ENCODE measurements around the gene RPL9. TPM values are rescaled to one million over a fixed set of nuclear protein-coding genes. Genes with fewer than 3 reads are reported as not detected.
"Not testable (repeated sequence)": the region's sequence is repeated elsewhere in the genome, so short reads cannot be mapped to it uniquely, and the experiment has no call there.

The RPL9 gene
- polyA plus RNA-seq, 1 donor from 2014 or later = 2,424 TPM

- H3K4me1 Mint-ChIP-seq = no peaks in the 10 kb centered on the region
- no peak overlapping the region for H3K27ac Mint-ChIP-seq
- no peak overlapping the region for H3K4me3 Mint-ChIP-seq
- no peaks in the 10 kb centered on the region for H3K27me3 Mint-ChIP-seq
- peaks cover 0 to 7% (median 6%) of the 10 kb centered on the region in 3 donors for H3K9me3 Mint-ChIP-seq
- no peaks in the 10 kb centered on the region for H3K36me3 Mint-ChIP-seq
These were observed 21.5 kb upstream of the RPL9 start for GRCh38 chr4:39480251-39480650.

GRCh38 chr4:39476187-39476895, 17.6 kb upstream of the RPL9 start:
- Mint-ChIP-seq H3K4me1 (no peaks in the 10 kb centered on the region), H3K4me3 (no peak overlapping the region), H3K27ac (no peak overlapping the region), H3K9me3 (no peaks in the 10 kb centered on the region), H3K36me3 (peaks cover 1% of the 10 kb centered on the region), H3K27me3 (no peaks in the 10 kb centered on the region)

DNA sequence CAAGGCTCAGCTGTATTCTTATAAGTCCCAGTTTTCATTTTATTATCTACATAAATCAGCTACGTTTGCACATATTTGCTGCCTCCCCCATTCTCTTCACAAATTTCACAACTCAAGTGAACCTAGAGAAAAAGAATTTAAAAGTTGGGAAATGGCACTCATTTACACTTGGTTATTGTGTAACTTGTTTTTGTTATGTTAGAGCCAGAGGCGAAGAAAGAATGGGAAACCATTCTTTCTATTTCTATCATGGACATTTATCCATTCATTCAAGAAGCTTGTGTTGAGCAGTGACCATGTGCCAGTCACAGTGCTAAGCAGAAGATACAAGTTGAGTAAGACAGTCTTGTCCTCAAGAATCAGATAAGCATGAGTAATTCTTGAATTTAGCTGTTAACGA, 13.7 kb upstream of the RPL9 start:
- no peak overlapping the region for H3K4me3 Mint-ChIP-seq
- no peak overlapping the region for H3K27ac Mint-ChIP-seq
- H3K27me3 Mint-ChIP-seq = no peaks in the 10 kb centered on the region
- peaks cover 1% of the 10 kb centered on the region for H3K36me3 Mint-ChIP-seq
- no peaks in the 10 kb centered on the region for H3K9me3 Mint-ChIP-seq
- H3K4me1 Mint-ChIP-seq = peaks cover 6 to 8% (median 7%) of the 10 kb centered on the region in 3 donors

GRCh38 chr4:39470402-39470801, 11.7 kb upstream of the RPL9 start:
- H3K27me3 Mint-ChIP-seq = no peaks in the 10 kb centered on the region
- H3K9me3 Mint-ChIP-seq = no peaks in the 10 kb centered on the region
- H3K4me1 Mint-ChIP-seq = peaks cover 6 to 8% (median 7%) of the 10 kb centered on the region in 3 donors
- peaks cover 1% of the 10 kb centered on the region for H3K36me3 Mint-ChIP-seq
- H3K4me3 Mint-ChIP-seq = no peak overlapping the region
- peak overlapping the region in 1 of 3 donors; percentile 49 for H3K27ac Mint-ChIP-seq

GRCh38 chr4:39469429-39470077, 10.8 kb upstream of the RPL9 start:
- Mint-ChIP-seq H3K27me3 (no peaks in the 10 kb centered on the region), H3K4me3 (peak overlapping the region in 3 of 4 donors; percentile 57 to 80 (median 79)), H3K36me3 (peaks cover 1% of the 10 kb centered on the region), H3K4me1 (peaks cover 6 to 8% (median 7%) of the 10 kb centered on the region in 3 donors), H3K9me3 (no peaks in the 10 kb centered on the region), H3K27ac (peak overlapping the region; percentile 49 to 89 (median 51))

DNA sequence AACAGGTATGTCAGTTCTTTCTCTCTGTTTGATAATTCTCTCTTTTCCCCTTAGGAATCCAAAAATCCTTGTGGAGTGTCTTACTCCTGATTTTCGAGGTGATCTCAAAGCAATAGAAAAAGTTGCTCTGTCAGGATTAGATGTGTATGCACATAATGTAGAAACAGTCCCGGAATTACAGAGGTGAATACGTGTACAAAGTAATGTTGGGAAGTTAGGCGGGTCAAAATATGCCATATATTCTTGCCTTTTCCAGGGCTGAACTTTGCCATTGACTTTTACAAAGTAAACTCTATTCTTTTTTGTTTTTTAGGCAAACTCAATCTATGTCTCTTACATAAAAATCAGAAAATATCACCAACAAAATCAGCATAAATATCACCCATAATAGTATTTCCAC, 8.7 kb upstream of the RPL9 start:
- Mint-ChIP-seq H3K27me3 (no peaks in the 10 kb centered on the region), H3K4me3 (no peak overlapping the region), H3K4me1 (peaks cover 6 to 8% (median 7%) of the 10 kb centered on the region in 3 donors), H3K27ac (no peak overlapping the region), H3K36me3 (peaks cover 1% of the 10 kb centered on the region), H3K9me3 (no peaks in the 10 kb centered on the region)

GRCh38 chr4:39466747-39467146, 8.0 kb upstream of the RPL9 start:
- H3K27me3 Mint-ChIP-seq = no peaks in the 10 kb centered on the region
- no peak overlapping the region for H3K4me3 Mint-ChIP-seq
- H3K4me1 Mint-ChIP-seq = peaks cover 6 to 8% (median 7%) of the 10 kb centered on the region in 3 donors
- peaks cover under 1% of the 10 kb centered on the region for H3K36me3 Mint-ChIP-seq
- H3K27ac Mint-ChIP-seq = no peak overlapping the region
- no peaks in the 10 kb centered on the region for H3K9me3 Mint-ChIP-seq

- peak overlapping the region in 1 of 4 donors; percentile 45 for H3K4me3 Mint-ChIP-seq
- H3K27me3 Mint-ChIP-seq = no peaks in the 10 kb centered on the region
- peaks cover 7 to 14% (median 9%) of the 10 kb centered on the region in 3 donors for H3K4me1 Mint-ChIP-seq
- H3K36me3 Mint-ChIP-seq = peaks cover 2% of the 10 kb centered on the region
- no peaks in the 10 kb centered on the region for H3K9me3 Mint-ChIP-seq
- peak overlapping the region in 1 of 3 donors; percentile 25 for H3K27ac Mint-ChIP-seq
These were observed 6.3 kb upstream of the RPL9 start for GRCh38 chr4:39464886-39465501.

DNA sequence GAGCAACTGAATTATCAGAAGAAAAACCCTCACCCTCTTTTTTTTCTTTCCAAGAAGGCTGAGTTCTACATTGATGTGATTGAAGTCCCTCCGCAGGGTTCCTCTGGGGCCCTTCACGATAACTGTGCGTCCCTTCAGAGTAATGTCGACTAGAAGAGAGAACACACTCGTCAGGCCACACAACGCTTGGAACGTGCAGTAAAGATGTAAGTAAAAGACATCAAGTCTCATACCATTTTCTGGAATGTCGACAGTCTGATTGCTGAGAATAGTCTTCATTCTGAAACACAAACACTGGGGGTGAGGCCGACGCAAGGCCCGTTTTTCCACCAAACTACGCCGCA, 589 bp downstream of the RPL9 start:
- Mint-ChIP-seq H3K4me3 (peak overlapping the region; percentile 82 to 99 (median 96)), H3K4me1 (peaks cover 23% of the 10 kb centered on the region in 3 donors), H3K27ac (peak overlapping the region; percentile 85 to 99 (median 98))
- not testable (repeated sequence) for H3K9me3 Mint-ChIP-seq, H3K36me3 Mint-ChIP-seq, H3K27me3 Mint-ChIP-seq

- peak overlapping the region; percentile 82 to 99 (median 96) for H3K4me3 Mint-ChIP-seq
- peak overlapping the region; percentile 85 to 99 (median 98) for H3K27ac Mint-ChIP-seq
- peaks cover 4% of the 10 kb centered on the region for H3K36me3 Mint-ChIP-seq
- H3K27me3 Mint-ChIP-seq = no peaks in the 10 kb centered on the region
- H3K4me1 Mint-ChIP-seq = peaks cover 23% of the 10 kb centered on the region in 3 donors
- H3K9me3 Mint-ChIP-seq = no peaks in the 10 kb centered on the region
These were observed 1.6 kb downstream of the RPL9 start for GRCh38 chr4:39456946-39457763.

GRCh38 chr4:39455486-39455885, 3.2 kb downstream of the RPL9 start:
- H3K4me1 Mint-ChIP-seq = peaks cover 17 to 23% (median 21%) of the 10 kb centered on the region in 3 donors
- no peaks in the 10 kb centered on the region for H3K27me3 Mint-ChIP-seq
- H3K36me3 Mint-ChIP-seq = peaks cover 2% of the 10 kb centered on the region
- H3K4me3 Mint-ChIP-seq = peak overlapping the region in 1 of 4 donors; percentile 23
- H3K27ac Mint-ChIP-seq = no peak overlapping the region
- no peaks in the 10 kb centered on the region for H3K9me3 Mint-ChIP-seq

- Mint-ChIP-seq H3K9me3 (no peaks in the 10 kb centered on the region), H3K27ac (peak overlapping the region in 1 of 3 donors; percentile 79), H3K27me3 (no peaks in the 10 kb centered on the region), H3K4me1 (peaks cover 15 to 20% (median 17%) of the 10 kb centered on the region in 3 donors), H3K36me3 (peaks cover 2% of the 10 kb centered on the region), H3K4me3 (no peak overlapping the region)
These were observed 5.0 kb downstream of the RPL9 start for GRCh38 chr4:39453738-39454137.

GRCh38 chr4:39452860-39453587, 5.7 kb downstream of the RPL9 start:
- Mint-ChIP-seq H3K27me3 (no peaks in the 10 kb centered on the region), H3K4me1 (peaks cover 16 to 17% (median 17%) of the 10 kb centered on the region in 3 donors), H3K27ac (peak overlapping the region; percentile 21 to 79 (median 72)), H3K9me3 (no peaks in the 10 kb centered on the region), H3K36me3 (peaks cover 2% of the 10 kb centered on the region), H3K4me3 (peak overlapping the region in 1 of 4 donors; percentile 46)

DNA sequence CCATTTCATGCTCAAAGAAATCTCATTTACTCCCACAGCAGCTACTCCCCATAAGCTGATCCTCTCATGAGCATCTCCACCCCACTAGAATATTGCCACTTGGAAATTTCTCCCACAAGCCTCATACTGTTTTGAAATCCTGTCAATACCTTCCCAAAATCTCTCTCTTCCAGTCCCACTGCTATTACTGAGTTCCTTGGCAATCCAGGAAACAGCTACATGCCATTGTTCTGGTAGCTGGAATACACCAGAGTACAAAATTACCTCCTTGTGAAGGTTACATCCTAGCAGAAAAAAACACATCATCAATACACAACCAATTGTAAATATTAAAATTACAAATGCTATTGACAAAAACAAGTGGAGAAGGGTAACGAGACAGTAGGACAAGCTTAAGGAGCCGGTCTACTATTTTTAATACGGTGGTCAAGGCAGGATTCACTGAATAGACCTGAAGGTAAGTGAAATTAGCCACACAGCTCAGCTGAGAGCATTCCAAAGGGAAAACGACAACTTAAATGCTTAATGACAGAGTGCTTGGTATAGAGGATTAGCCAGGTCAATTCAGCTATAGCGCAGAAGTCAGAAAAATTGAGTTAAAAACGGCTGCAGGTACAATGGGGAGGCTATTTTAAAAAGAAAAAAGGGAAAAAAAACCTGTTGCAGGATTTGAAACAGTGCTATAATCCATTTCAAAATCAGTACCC, 6.4 kb downstream of the RPL9 start:
- Mint-ChIP-seq H3K36me3 (peaks cover 2% of the 10 kb centered on the region), H3K27me3 (no peaks in the 10 kb centered on the region), H3K9me3 (no peaks in the 10 kb centered on the region), H3K27ac (peak overlapping the region; percentile 21 to 79 (median 72)), H3K4me1 (peaks cover 16 to 17% (median 16%) of the 10 kb centered on the region in 3 donors), H3K4me3 (peak overlapping the region in 1 of 4 donors; percentile 46)
